A673 (cell line): ENCODE results near the gene TECTA.

ENCODE experiments used
- CTCF ChIP-seq: fragments of 300-800, 200-600 bp; sonication (generic); conservative IDR thresholded peaks from 2 replicates; pipeline ENCODE4 v1.5.1; 2017; ENCODE audit warnings: low read depth, mild to moderate bottlenecking, antibody characterized with exemption, low read length, moderate library complexity, mixed read lengths
- EZH2 ChIP-seq: fragments of 200-600 bp; sonication (generic); IDR thresholded peaks from 2 replicates; pipeline ENCODE4 v1.6.1; 2017; ENCODE audit warnings: borderline replicate concordance, low read depth, mild to moderate bottlenecking, mixed read lengths, antibody characterized with exemption, low read length; ENCODE audit not compliant: poor library complexity, severe bottlenecking

- no peak for TF ChIP-seq CTCF
- TF ChIP-seq EZH2: no peak
These were observed 53.7 kb downstream of the TECTA start for GRCh38 chr11:121154486-121155314.
